Skin of body (tissue), 2 donors: ENCODE results near the gene NELFB. TPM values are rescaled to one million over a fixed set of nuclear protein-coding genes. Genes with fewer than 3 reads are reported as not detected.

Experiments
- DNase-seq: peaks from one replicate; lab custom pipeline; 2025; lab: John Stamatoyannopoulos, UW
- total RNA-seq: library from RNA; depleted of rRNA; stranded (reverse); fragments of >200 nt; gene quantifications from one replicate; pipeline ENCODE4 v1.2.3, GENCODE V29; 2014

NELFB gene
- total RNA-seq, 1 donor from 2014 or later, result 21.3 TPM

DNA sequence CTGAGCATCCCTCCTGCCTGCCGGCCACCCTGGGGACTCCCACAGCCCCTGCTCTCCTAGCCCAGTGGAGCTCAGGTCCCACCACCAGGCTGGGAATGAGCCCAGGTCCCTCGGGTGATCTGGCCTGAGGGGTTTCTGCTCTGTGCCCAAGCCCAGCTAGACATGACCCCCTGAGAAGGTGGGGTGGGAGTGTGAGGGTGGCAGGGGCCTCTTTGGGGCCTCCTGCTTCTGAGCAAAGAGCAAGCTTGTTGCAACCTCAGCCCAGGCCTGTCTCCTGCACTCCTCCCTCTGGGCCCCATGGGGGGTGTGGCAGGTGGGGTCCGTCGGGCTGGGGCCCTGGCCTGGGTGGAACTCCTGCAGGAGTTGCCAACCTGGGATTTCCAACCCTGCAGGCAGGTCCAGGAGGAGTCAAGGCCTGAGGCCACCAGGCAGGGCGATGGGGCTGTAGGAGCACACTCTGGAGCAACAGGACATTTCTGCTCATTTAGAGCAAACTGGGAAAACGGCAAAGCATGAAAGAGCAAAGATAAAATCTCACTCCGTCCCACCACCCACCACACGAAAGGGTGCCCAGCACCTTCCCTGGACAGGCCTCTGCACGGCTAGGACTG lies 58.3 kb downstream of the NELFB start:
- no peak for DNase-seq

- DNase-seq, result no peak
Observed at GRCh38 chr9:137313956-137314560, 58.9 kb downstream of the NELFB start.

- no peak for DNase-seq
Observed at GRCh38 chr9:137314561-137315560, 59.7 kb downstream of the NELFB start.

- DNase-seq, result no peak
Observed at GRCh38 chr9:137315581-137316011, 60.5 kb downstream of the NELFB start.

GRCh38 chr9:137316012-137316981 lies 61.2 kb downstream of the NELFB start:
- no peak for DNase-seq

- DNase-seq, result no peak
Observed at GRCh38 chr9:137317021-137317717, 62.0 kb downstream of the NELFB start.

DNA sequence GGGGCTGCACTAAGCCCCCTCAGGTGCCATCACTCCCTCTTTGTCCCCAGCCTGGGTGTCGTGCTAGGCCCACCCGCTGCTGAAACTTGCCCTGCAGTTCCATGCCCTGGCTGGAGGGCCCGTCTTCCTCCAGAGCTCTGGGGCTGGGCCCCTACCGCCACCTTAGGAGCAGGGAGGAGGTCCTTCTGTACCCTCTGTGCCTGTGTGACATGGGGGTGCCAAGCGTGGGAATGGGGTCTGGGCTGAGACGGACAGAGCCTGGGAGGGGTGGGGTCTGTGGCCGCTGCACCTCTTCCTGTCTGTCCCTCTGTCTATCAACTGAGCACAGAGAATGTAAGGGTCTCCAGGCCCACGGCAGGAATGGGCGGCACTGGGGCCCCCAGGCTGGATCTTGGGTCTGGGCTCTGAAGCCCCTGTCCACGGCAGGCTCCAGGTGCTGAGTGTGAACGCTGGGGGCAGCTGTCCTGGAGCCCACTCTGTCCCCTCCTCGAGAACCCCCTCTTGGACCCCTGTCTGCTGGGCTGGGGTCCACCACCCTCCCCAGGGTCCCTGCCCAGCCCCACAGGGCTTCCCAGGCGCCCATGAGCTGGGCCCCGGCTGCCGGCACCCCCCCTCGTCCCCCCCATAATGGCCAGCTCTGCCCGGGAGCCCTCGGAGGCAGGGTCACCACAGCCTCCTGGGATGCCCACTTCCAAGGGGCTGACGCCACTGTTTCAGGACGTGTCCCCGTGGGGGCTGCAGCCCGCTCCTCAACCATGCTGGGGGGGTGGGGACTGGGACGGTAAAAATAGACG lies 62.8 kb downstream of the NELFB start:
- DNase-seq, result no peak

DNA sequence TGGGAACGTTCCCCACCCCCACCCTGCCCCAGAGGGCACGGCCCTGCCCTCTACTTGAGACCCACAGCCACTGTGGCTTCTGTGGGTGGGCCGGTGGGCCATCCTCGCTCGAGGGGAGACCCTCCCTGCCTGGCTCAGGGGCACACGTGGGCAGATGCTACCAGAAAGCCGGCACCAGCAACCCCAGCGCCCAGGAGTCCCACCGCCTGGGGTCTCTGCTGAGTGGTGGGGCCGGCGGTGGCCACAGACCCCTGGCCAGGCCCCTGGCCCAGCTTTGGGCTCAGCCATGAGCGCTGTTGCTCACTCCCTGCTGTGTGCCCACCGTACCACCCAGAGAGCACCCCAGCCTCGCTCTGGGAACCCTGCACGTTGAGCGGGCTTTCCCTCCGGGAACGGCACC lies 63.5 kb downstream of the NELFB start:
- no peak for DNase-seq

DNA sequence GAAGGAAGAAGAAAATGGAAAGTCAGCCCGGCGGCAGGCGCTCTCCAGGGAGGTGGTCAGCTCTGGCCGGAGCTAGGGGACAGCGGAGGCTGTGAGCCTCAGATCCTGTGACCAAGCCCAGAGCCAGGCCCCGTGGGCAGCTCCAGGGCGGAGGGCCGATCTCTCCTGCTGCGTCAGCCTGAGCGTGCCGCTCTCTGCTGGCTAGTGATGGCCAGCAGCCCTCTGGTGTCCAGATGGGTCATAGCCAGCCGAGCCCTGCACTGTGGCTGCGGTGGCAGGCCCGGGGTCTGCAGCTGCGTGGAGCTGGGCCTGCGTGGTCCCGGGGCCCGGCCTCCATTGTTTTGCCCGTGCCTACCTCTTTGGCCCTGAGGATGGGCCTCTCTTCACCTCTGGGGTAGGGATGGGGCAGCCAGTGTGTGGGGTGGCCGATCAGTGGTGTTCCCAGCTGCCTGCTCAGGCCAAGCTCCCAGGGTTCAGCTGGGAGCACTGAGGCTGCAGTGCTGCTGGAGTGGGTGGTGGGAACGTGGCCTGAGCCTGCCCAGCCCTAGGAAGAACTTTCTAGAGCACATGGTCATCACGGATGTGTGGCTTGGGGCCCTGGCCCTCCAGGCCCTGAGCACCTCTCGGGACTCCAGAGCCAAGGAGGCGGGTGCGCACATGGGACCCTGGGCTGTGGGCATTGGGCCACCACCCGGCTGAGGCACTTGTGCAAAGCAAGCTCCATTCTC lies 64.0 kb downstream of the NELFB start:
- no peak for DNase-seq

- no peak for DNase-seq
Observed at GRCh38 chr9:137319739-137320551, 64.8 kb downstream of the NELFB start.

GRCh38 chr9:137320555-137321384 lies 65.6 kb downstream of the NELFB start:
- DNase-seq, result no peak

- DNase-seq, result no peak
Observed at GRCh38 chr9:137321726-137322361, 66.7 kb downstream of the NELFB start.
